Smooth muscle cell (in vitro differentiated cells): Measurements from ENCODE around the gene GRN. TPM values are rescaled to one million over a fixed set of nuclear protein-coding genes. Genes with fewer than 3 reads are reported as not detected.

Source experiments
- DNase-seq: peaks from one replicate; lab custom pipeline; 2025; ENCODE audit not compliant: unreplicated experiment; lab: John Stamatoyannopoulos, UW
- H2AFZ ChIP-seq: fragments of 200-600 bp; sonication (generic); 2 replicates; pipeline ENCODE4 v1.6.0; 2016; ENCODE audit warnings: antibody characterized with exemption, low read depth, mild to moderate bottlenecking
- H3F3A ChIP-seq: fragments of 200-600 bp; sonication (generic); 2 replicates; pipeline ENCODE4 v1.6.0; 2017; ENCODE audit warnings: antibody characterized with exemption, low read depth
- H3K27ac ChIP-seq: fragments of 200-600 bp; sonication (generic); 2 replicates; pipeline ENCODE4 v1.5.1; 2016; ENCODE audit warnings: low read depth, mild to moderate bottlenecking
- H3K27me3 ChIP-seq: fragments of 200-600 bp; sonication (generic); 2 replicates; pipeline ENCODE4 v1.6.1; 2016; ENCODE audit warnings: low read depth, mild to moderate bottlenecking
- H3K36me3 ChIP-seq: fragments of 200-600 bp; sonication (generic); 2 replicates; pipeline ENCODE4 v1.5.1; 2016; ENCODE audit warnings: low read depth
- H3K4me1 ChIP-seq: fragments of 200-600 bp; sonication (generic); 2 replicates; pipeline ENCODE4 v1.5.1; 2016; ENCODE audit warnings: low read depth
- H3K4me2 ChIP-seq: fragments of 200-600 bp; sonication (generic); 2 replicates; pipeline ENCODE4 v1.6.0; 2016; ENCODE audit warnings: mild to moderate bottlenecking
- H3K4me3 ChIP-seq: fragments of 200-600 bp; sonication (generic); 2 replicates; pipeline ENCODE4 v1.5.1; 2016; ENCODE audit warnings: mild to moderate bottlenecking
- H3K79me2 ChIP-seq: fragments of 200-600 bp; sonication (generic); 2 replicates; pipeline ENCODE4 v1.6.0; 2016; ENCODE audit warnings: low read depth, mild to moderate bottlenecking
- H3K9ac ChIP-seq: fragments of 200-600 bp; sonication (generic); 2 replicates; pipeline ENCODE4 v1.6.0; 2016; ENCODE audit warnings: low read depth
- H3K9me3 ChIP-seq: fragments of 200-600 bp; sonication (generic); replicated peaks from 2 replicates; pipeline ENCODE4 v1.5.1; 2016; ENCODE audit warnings: low read depth
- H4K20me1 ChIP-seq: fragments of 200-600 bp; sonication (generic); 2 replicates; pipeline ENCODE4 v1.6.0; 2016; ENCODE audit warnings: low read depth
- whole genome bisulfite sequencing: methylation state at CpG from one replicate; pipeline ENCODE4 v1.1.7; 2016; ENCODE audit warnings: low lambda C conversion rate; 5-methylcytosine and 5-hydroxymethylcytosine counted together
- polyA plus RNA-seq: library from polyadenylated mRNA; unstranded; fragments of >200 nt; fragmentation: Nextera tagmentation; extraction: Ambion mirVana; gene quantifications from 2 replicates; pipeline ENCODE4 v1.2.1, GENCODE V29; 2016
- total RNA-seq: library from RNA; depleted of rRNA; stranded (reverse); fragments of >200 nt; gene quantifications from 2 replicates; pipeline ENCODE4 v1.2.3, GENCODE V29; 2014
- TF ChIP-seq, protein P1 (sequence below): fragments of 200-600 bp; sonication (generic); IDR thresholded peaks from 2 replicates; pipeline ENCODE4 v1.5.1; 2017; ENCODE audit warnings: borderline replicate concordance, mild to moderate bottlenecking, antibody characterized with exemption; ENCODE audit not compliant: insufficient read depth, poor library complexity, severe bottlenecking

Gene GRN
- total and polyA plus RNA-seq, 2 experiments from 2014 or later = 125 to 338 TPM

GRCh38 chr17:44331249-44331760 lies 13.8 kb upstream of the GRN start:
- H4K20me1 ChIP-seq = no peaks in the 10 kb centered on the region
- H3K4me1 ChIP-seq = peaks cover 3% of the 10 kb centered on the region
- H2AFZ ChIP-seq = no peak overlapping the region
- no peaks in the 10 kb centered on the region for H3K27me3 ChIP-seq
- TF ChIP-seq, protein P1, sequence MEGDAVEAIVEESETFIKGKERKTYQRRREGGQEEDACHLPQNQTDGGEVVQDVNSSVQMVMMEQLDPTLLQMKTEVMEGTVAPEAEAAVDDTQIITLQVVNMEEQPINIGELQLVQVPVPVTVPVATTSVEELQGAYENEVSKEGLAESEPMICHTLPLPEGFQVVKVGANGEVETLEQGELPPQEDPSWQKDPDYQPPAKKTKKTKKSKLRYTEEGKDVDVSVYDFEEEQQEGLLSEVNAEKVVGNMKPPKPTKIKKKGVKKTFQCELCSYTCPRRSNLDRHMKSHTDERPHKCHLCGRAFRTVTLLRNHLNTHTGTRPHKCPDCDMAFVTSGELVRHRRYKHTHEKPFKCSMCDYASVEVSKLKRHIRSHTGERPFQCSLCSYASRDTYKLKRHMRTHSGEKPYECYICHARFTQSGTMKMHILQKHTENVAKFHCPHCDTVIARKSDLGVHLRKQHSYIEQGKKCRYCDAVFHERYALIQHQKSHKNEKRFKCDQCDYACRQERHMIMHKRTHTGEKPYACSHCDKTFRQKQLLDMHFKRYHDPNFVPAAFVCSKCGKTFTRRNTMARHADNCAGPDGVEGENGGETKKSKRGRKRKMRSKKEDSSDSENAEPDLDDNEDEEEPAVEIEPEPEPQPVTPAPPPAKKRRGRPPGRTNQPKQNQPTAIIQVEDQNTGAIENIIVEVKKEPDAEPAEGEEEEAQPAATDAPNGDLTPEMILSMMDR = peak; percentile 76
- H3K9ac ChIP-seq = no peak overlapping the region
- H3K4me3 ChIP-seq = no peak overlapping the region
- H3F3A ChIP-seq = no peaks in the 10 kb centered on the region
- WGBS = 15% methylated on average over 7 of the region's 7 CpGs
- no peaks in the 10 kb centered on the region for H3K79me2 ChIP-seq
- no peak overlapping the region for H3K4me2 ChIP-seq
- no peaks in the 10 kb centered on the region for H3K9me3 ChIP-seq
- H3K27ac ChIP-seq = no peak overlapping the region
- no peaks in the 10 kb centered on the region for H3K36me3 ChIP-seq
- DNase-seq = peak; percentile 16

DNA sequence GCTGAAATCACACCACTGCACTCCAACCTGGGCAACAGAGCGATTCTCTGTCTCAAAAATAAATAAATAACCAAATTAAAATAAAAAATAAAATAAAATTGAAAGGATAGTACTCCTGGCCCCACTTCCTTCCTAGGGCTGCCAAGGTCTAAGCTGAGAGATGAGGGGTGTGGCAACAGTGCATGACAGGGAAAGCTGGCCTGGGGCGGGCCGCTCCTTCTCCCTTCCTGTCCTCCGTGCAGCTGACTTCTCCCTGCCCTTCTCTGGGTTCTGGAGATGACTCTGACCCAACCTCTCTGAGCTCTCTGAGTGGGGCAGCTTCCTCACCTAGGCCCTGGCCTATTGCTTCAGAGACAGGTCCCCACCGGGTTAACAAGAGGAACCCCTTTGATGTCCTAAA lies 11.7 kb upstream of the GRN start:
- WGBS = 87% methylated on average over 5 of the region's 5 CpGs
- H3K4me2 ChIP-seq = no peak overlapping the region
- no peak for DNase-seq
- no peaks in the 10 kb centered on the region for H3K27me3 ChIP-seq
- TF ChIP-seq, protein P1 = no peak
- no peak overlapping the region for H3K27ac ChIP-seq
- no peak overlapping the region for H2AFZ ChIP-seq
- H4K20me1 ChIP-seq = no peaks in the 10 kb centered on the region
- no peaks in the 10 kb centered on the region for H3K4me1 ChIP-seq
- H3K4me3 ChIP-seq = no peak overlapping the region
- H3K79me2 ChIP-seq = no peaks in the 10 kb centered on the region
- H3K36me3 ChIP-seq = no peaks in the 10 kb centered on the region
- no peaks in the 10 kb centered on the region for H3K9me3 ChIP-seq
- H3F3A ChIP-seq = no peaks in the 10 kb centered on the region
- no peak overlapping the region for H3K9ac ChIP-seq

DNA sequence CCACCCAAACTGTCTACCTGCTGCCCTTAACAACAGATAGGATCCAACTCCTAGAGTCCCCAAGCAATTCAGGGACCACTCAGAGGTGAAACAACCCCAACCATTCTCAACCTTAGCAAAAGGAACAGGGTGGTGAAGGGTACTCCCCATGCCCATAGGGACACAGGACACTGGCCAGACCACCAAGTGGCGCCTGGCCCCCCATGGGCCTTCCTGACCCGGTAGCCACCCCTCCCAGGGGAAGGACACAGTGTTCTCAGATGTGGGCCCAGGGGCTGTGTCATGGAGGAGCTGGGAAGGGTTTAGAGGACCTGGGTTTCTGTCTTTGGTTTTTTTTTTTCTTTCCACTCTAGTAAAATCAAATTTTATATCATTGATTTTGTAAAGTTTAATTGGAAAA lies 10.8 kb upstream of the GRN start:
- Histone ChIP-seq H2AFZ (no peak overlapping the region), H3K27me3 (no peaks in the 10 kb centered on the region), H3K9ac (no peak overlapping the region), H3K27ac (no peak overlapping the region), H3K4me1 (no peaks in the 10 kb centered on the region), H3F3A (no peaks in the 10 kb centered on the region), H3K4me2 (no peak overlapping the region), H3K9me3 (no peaks in the 10 kb centered on the region), H3K4me3 (no peak overlapping the region), H3K79me2 (no peaks in the 10 kb centered on the region), H4K20me1 (no peaks in the 10 kb centered on the region), H3K36me3 (no peaks in the 10 kb centered on the region)
- TF ChIP-seq, protein P1 = no peak
- no peak for DNase-seq
- 60% methylated on average over 2 of the region's 2 CpGs for WGBS

- H3K4me2 ChIP-seq = no peak overlapping the region
- no peak overlapping the region for H3K27ac ChIP-seq
- H3K9ac ChIP-seq = no peak overlapping the region
- no peaks in the 10 kb centered on the region for H3K27me3 ChIP-seq
- no peaks in the 10 kb centered on the region for H3K9me3 ChIP-seq
- no peak overlapping the region for H2AFZ ChIP-seq
- no peak for DNase-seq
- no peaks in the 10 kb centered on the region for H3K4me1 ChIP-seq
- no peaks in the 10 kb centered on the region for H3K79me2 ChIP-seq
- WGBS = 74% methylated on average over 3 of the region's 3 CpGs
- TF ChIP-seq, protein P1 = no peak
- no peak overlapping the region for H3K4me3 ChIP-seq
- H3F3A ChIP-seq = no peaks in the 10 kb centered on the region
- no peaks in the 10 kb centered on the region for H3K36me3 ChIP-seq
- H4K20me1 ChIP-seq = no peaks in the 10 kb centered on the region
These were observed 10.4 kb upstream of the GRN start for GRCh38 chr17:44334727-44335126.
